Nephron (organoid): ENCODE data around the gene SSBP2.

ENCODE experiments used
- H3K27ac Mint-ChIP-seq, 3 experiments: 2 replicates each; pipeline ENCODE4 v1.8.0; 2020; ENCODE audit warnings: mixed read lengths in 3 of 3, mild to moderate bottlenecking in 2 of 3, moderate library complexity in 1 of 3
- H3K27me3 Mint-ChIP-seq: 2 replicates; pipeline ENCODE4 v1.8.0; 2021; ENCODE audit warnings: low read depth, mild to moderate bottlenecking, moderate library complexity, mixed read lengths
- H3K36me3 Mint-ChIP-seq: 2 replicates; pipeline ENCODE4 v1.8.0; 2020; ENCODE audit warnings: low read depth, mixed read lengths
- H3K4me1 Mint-ChIP-seq: 2 replicates; pipeline ENCODE4 v1.8.0; 2020; ENCODE audit warnings: mixed read lengths
- H3K4me3 Mint-ChIP-seq, 3 experiments: 2 replicates each; pipeline ENCODE4 v1.8.0; 2020; ENCODE audit warnings: mild to moderate bottlenecking in 3 of 3, mixed read lengths in 3 of 3, moderate library complexity in 2 of 3
- H3K9me3 Mint-ChIP-seq: 2 replicates; pipeline ENCODE4 v1.8.0; 2020; ENCODE audit warnings: mixed read lengths
- TF ChIP-seq, protein P1 (sequence below), 3 experiments: fragments of 200-600 bp; sonication (generic); IDR thresholded peaks; one replicate each; pipeline ENCODE4 v1.5.0; 2021; ENCODE audit warnings: antibody characterized with exemption in 3 of 3; ENCODE audit not compliant: unreplicated experiment in 3 of 3

The SSBP2 gene

DNA sequence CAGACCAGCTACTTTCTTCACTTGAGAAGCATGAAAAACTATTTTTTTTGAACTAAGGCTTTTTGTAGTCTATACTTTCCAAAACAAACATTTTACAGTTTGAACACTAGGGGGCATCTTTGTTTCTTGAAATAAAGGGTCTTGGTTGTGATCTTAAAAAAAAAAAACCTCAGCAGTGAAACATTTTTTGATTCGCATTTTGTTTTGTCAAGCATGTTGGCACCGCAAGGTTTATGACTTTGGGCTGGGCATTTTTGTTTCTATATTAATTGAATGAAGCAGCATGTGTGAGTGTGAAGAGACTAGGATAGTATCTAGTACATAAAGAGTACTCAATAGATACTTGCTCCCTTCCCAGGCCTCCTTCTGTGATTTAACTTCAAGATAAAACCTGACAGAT is 325.3 kb downstream of the SSBP2 start:
- Mint-ChIP-seq H3K27ac (peak overlapping the region; percentile 63 to 84 (median 82)), H3K4me3 (no peak overlapping the region), H3K27me3 (no peaks in the 10 kb centered on the region), H3K4me1 (peaks cover 19% of the 10 kb centered on the region), H3K36me3 (peaks cover 31% of the 10 kb centered on the region), H3K9me3 (no peaks in the 10 kb centered on the region)
- TF ChIP-seq, protein P1, sequence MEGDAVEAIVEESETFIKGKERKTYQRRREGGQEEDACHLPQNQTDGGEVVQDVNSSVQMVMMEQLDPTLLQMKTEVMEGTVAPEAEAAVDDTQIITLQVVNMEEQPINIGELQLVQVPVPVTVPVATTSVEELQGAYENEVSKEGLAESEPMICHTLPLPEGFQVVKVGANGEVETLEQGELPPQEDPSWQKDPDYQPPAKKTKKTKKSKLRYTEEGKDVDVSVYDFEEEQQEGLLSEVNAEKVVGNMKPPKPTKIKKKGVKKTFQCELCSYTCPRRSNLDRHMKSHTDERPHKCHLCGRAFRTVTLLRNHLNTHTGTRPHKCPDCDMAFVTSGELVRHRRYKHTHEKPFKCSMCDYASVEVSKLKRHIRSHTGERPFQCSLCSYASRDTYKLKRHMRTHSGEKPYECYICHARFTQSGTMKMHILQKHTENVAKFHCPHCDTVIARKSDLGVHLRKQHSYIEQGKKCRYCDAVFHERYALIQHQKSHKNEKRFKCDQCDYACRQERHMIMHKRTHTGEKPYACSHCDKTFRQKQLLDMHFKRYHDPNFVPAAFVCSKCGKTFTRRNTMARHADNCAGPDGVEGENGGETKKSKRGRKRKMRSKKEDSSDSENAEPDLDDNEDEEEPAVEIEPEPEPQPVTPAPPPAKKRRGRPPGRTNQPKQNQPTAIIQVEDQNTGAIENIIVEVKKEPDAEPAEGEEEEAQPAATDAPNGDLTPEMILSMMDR (IDR thresholded peaks at IDR 0.05; ENCODE audit: unreplicated experiment in 3 of 3) = peak; percentile 53 to 75 (median 61)

DNA sequence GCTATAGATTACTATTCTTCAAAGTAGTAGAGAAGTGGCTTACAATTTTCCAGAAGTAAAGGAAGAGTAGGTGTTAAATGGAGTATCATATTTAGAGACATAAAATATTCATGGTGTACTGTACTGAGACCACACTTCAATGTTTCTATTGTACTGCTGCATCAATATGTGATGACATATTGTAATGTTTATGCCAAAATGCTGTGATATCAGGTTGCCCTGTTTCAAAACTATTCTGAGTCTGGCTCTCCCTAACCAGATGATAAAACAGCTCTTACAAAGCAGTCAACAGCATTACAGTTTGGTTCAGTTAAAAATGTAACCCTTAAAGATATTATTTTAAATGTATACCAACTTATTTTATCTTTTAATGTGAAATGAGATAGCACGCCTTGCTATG is 326.2 kb downstream of the SSBP2 start:
- peaks cover 19% of the 10 kb centered on the region for H3K4me1 Mint-ChIP-seq
- TF ChIP-seq, protein P1 (IDR thresholded peaks at IDR 0.05; ENCODE audit: unreplicated experiment in 3 of 3) = no peak
- no peaks in the 10 kb centered on the region for H3K27me3 Mint-ChIP-seq
- no peaks in the 10 kb centered on the region for H3K9me3 Mint-ChIP-seq
- no peak overlapping the region for H3K27ac Mint-ChIP-seq
- peaks cover 37% of the 10 kb centered on the region for H3K36me3 Mint-ChIP-seq
- no peak overlapping the region for H3K4me3 Mint-ChIP-seq

DNA sequence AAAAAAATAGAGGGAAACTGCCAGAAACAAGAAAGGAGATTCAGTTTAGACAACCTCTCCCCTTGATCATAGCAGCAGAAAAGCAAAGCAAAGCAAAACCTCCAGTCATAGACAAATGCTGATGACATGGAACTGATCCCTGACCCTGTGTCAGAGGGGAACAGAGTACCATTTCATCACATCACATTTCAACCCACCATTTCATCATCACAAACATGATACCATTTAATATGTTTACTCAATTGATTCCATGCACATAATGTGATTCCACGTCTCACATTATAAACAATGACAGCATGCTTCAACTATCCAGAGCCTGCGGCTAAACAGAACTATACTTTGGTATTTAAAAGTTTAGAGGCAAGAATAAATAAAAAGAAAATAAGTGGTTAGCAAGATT is 328.2 kb downstream of the SSBP2 start:
- H3K27me3 Mint-ChIP-seq = no peaks in the 10 kb centered on the region
- peaks cover 19% of the 10 kb centered on the region for H3K4me1 Mint-ChIP-seq
- H3K4me3 Mint-ChIP-seq = no peak overlapping the region
- H3K27ac Mint-ChIP-seq = no peak overlapping the region
- H3K9me3 Mint-ChIP-seq = no peaks in the 10 kb centered on the region
- TF ChIP-seq, protein P1 (IDR thresholded peaks at IDR 0.05; ENCODE audit: unreplicated experiment in 3 of 3) = no peak
- H3K36me3 Mint-ChIP-seq = peaks cover 41% of the 10 kb centered on the region

DNA sequence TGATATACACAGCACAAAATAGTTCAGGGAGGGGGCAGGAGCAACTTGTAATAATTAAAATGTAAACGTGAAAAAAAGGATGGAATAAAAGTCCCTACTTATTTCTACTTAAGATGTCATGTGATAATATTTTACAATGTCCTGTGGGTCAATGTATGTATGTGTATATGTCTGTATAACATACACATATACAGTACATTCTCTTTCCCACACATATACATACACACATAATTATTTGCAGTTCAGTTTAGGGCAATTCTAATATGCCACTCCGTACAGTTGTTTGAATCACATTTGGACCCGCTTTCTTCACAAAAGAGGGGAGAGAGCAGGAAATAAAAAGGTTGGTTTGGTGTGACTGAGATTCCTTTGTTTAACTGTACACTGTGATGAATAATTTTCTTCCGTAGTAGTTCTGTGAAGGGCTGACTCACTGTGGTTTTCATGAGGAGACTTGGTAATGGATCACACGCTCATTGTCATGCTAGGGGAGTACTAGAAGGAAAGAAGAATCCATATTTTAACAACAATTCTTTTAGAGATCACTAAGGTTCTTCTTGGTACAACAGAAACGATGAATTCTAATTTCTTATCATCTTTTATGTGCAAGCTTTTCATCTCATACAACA is 330.7 kb downstream of the SSBP2 start:
- H3K36me3 Mint-ChIP-seq = peaks cover 50% of the 10 kb centered on the region
- H3K27me3 Mint-ChIP-seq = no peaks in the 10 kb centered on the region
- TF ChIP-seq, protein P1 (IDR thresholded peaks at IDR 0.05; ENCODE audit: unreplicated experiment in 3 of 3) = no peak
- no peaks in the 10 kb centered on the region for H3K4me1 Mint-ChIP-seq
- peak overlapping the region in 1 of 3 experiments; percentile 31 for H3K27ac Mint-ChIP-seq
- H3K9me3 Mint-ChIP-seq = no peaks in the 10 kb centered on the region
- H3K4me3 Mint-ChIP-seq = no peak overlapping the region

DNA sequence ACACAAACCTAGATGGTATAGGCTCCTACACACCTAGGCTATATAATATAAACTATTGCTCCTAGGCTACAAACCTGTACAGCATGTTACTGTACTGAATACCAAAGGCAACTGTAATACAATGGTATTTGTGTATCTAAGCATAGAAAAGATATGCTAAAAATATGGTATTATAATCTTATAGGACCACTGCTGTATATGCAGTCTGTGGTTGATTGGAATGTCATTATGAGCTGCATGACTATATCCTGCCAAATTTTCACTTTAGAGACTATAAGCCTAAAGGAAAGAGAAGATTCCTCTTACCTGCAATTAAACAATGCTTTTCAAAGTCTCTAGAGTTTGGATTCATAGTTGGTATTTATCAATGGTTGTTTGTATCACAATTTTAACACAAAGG is 332.3 kb downstream of the SSBP2 start:
- TF ChIP-seq, protein P1 (IDR thresholded peaks at IDR 0.05; ENCODE audit: unreplicated experiment in 3 of 3) = no peak
- Mint-ChIP-seq H3K9me3 (no peaks in the 10 kb centered on the region), H3K4me3 (no peak overlapping the region), H3K27ac (no peak overlapping the region), H3K27me3 (no peaks in the 10 kb centered on the region), H3K36me3 (peaks cover 56% of the 10 kb centered on the region), H3K4me1 (no peaks in the 10 kb centered on the region)

DNA sequence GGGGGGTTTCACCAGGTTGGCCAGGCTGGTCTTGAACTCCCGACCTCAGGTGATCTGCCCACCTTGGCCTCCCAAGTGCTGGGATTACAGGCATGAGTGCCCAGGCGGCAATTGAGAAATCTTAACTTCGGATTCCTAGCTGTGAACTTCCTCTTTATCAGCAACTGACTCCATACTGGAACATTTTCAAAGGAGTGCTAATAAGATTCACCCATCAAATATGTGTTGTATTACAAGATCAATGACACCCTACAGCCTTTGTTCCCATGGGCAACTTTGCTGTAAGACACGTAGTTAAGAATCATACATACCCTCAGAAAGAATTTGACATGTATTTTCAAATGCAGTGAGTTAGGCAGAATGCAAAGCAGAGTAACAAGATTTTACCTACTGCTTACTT is 333.8 kb downstream of the SSBP2 start:
- H3K27ac Mint-ChIP-seq = no peak overlapping the region
- no peaks in the 10 kb centered on the region for H3K27me3 Mint-ChIP-seq
- TF ChIP-seq, protein P1 (IDR thresholded peaks at IDR 0.05; ENCODE audit: unreplicated experiment in 3 of 3) = no peak
- H3K36me3 Mint-ChIP-seq = peaks cover 47% of the 10 kb centered on the region
- no peaks in the 10 kb centered on the region for H3K9me3 Mint-ChIP-seq
- no peaks in the 10 kb centered on the region for H3K4me1 Mint-ChIP-seq
- no peak overlapping the region for H3K4me3 Mint-ChIP-seq
